MCF 10A (cell line): ENCODE measurements around the gene CCDC50. TPM values are rescaled to one million over a fixed set of nuclear protein-coding genes. Genes with fewer than 3 reads are reported as not detected.

Experiments used
- BruUV-seq: library from RNA; stranded (reverse); fragments of 400-500 nt; replicated peaks from 2 replicates; lab custom pipeline; 2021; lab: Mats Ljungman, UMichigan
- CTCF ChIA-PET: fragments of 300-600 bp; sonication (Branson Sonifier 250); formaldehyde crosslinking; extraction: SDS; loops from one replicate; lab custom pipeline; 2021; ENCODE audit warnings: antibody characterized with exemption, inconsistent platforms; lab: Yijun Ruan, JAX
- POLR2A ChIA-PET: fragments of 300-600, 350-650 bp; sonication (Branson Sonifier 250); formaldehyde crosslinking; extraction: SDS; loops from one replicate; lab custom pipeline; 2020; ENCODE audit warnings: antibody characterized with exemption, inconsistent platforms; lab: Yijun Ruan, JAX
- DNase-seq: peaks from one replicate; pipeline ENCODE4 v3.0.0-alpha.2; 2018; ENCODE audit not compliant: unreplicated experiment
- H3K27ac Mint-ChIP-seq: one replicate; pipeline ENCODE4 v1.8.0; 2022; ENCODE audit warnings: mild to moderate bottlenecking, low read depth, mixed read lengths; ENCODE audit not compliant: unreplicated experiment
- H3K27me3 Mint-ChIP-seq: one replicate; pipeline ENCODE4 v1.8.0; 2022; ENCODE audit warnings: mixed read lengths; ENCODE audit not compliant: insufficient read depth, unreplicated experiment
- H3K36me3 Mint-ChIP-seq: one replicate; pipeline ENCODE4 v1.8.0; 2022; ENCODE audit warnings: mild to moderate bottlenecking, moderate library complexity, mixed read lengths; ENCODE audit not compliant: insufficient read depth, unreplicated experiment
- H3K4me1 Mint-ChIP-seq: one replicate; pipeline ENCODE4 v1.8.0; 2022; ENCODE audit warnings: mixed read lengths; ENCODE audit not compliant: insufficient read depth, unreplicated experiment
- H3K4me3 Mint-ChIP-seq: one replicate; pipeline ENCODE4 v1.8.0; 2022; ENCODE audit warnings: mild to moderate bottlenecking, moderate library complexity, mixed read lengths; ENCODE audit not compliant: unreplicated experiment
- H3K9me3 Mint-ChIP-seq: one replicate; pipeline ENCODE4 v1.8.0; 2022; ENCODE audit warnings: mixed read lengths; ENCODE audit not compliant: unreplicated experiment
- intact Hi-C: fragments of 100-400 bp; cut with micrococcal nuclease; formaldehyde crosslinking; loops from 2 replicates; pipeline ENCODE4 v1.14.1; 2022
- total RNA-seq: library from RNA; stranded (reverse); gene quantifications from 2 replicates; pipeline ENCODE4 v1.2.3, GENCODE V29; 2022
- TF ChIP-seq, protein P1 (sequence below): fragments of 200-600 bp; IDR thresholded peaks from one replicate; pipeline ENCODE4 v1.8.0; 2022; ENCODE audit warnings: antibody characterized with exemption, mild to moderate bottlenecking; ENCODE audit not compliant: unreplicated experiment

CCDC50 gene
- total RNA-seq, 1 experiment from 2014 or later: 115 TPM

- Mint-ChIP-seq H3K27me3 (no peaks in the 10 kb centered on the region), H3K4me1 (no peaks in the 10 kb centered on the region), H3K9me3 (no peaks in the 10 kb centered on the region), H3K4me3 (no peak overlapping the region), H3K36me3 (peaks cover 69% of the 10 kb centered on the region), H3K27ac (no peak overlapping the region)
- no peak for DNase-seq
- TSS peak; percentile 49 for BruUV-seq
- intact Hi-C loops: no loop called here
- ChIA-PET POLR2A (interaction anchor here (1.0 to 1.1 kb wide), 2 partner anchors 11 to 19 kb away, joined by 3 to 4 read pairs; no protein-coding TSS in a partner anchor), CTCF (interaction anchor here (0.6 to 1.4 kb wide), 4 partner anchors 59 to 1052 kb away, joined by 3 to 4 read pairs (median 3); no protein-coding TSS in a partner anchor)
- TF ChIP-seq, protein P1, sequence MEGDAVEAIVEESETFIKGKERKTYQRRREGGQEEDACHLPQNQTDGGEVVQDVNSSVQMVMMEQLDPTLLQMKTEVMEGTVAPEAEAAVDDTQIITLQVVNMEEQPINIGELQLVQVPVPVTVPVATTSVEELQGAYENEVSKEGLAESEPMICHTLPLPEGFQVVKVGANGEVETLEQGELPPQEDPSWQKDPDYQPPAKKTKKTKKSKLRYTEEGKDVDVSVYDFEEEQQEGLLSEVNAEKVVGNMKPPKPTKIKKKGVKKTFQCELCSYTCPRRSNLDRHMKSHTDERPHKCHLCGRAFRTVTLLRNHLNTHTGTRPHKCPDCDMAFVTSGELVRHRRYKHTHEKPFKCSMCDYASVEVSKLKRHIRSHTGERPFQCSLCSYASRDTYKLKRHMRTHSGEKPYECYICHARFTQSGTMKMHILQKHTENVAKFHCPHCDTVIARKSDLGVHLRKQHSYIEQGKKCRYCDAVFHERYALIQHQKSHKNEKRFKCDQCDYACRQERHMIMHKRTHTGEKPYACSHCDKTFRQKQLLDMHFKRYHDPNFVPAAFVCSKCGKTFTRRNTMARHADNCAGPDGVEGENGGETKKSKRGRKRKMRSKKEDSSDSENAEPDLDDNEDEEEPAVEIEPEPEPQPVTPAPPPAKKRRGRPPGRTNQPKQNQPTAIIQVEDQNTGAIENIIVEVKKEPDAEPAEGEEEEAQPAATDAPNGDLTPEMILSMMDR: no peak
These were observed 62.9 kb downstream of the CCDC50 start for GRCh38 chr3:191391861-191392808.

DNA sequence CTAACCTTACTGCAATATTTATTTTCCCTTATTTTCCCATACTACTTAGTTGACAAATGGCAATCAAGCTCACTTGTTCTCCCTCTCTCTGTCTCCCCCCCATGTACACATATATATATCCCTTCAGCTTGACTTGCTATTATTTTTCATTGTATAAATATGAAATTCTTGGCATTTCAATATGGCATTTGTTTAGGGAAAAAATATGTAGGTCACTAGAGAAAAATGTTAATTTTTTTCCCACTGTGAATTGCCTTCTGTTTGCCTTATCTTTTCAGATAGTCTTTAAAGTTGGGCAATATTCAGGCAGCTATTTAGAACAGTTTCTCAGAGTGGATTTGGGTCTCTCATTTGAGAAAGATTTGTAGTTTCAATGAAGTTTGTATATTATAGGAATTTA lies 64.0 kb downstream of the CCDC50 start:
- Mint-ChIP-seq H3K27ac (peak overlapping the region; percentile 38), H3K9me3 (no peaks in the 10 kb centered on the region), H3K4me1 (no peaks in the 10 kb centered on the region), H3K4me3 (no peak overlapping the region), H3K27me3 (no peaks in the 10 kb centered on the region), H3K36me3 (peaks cover 74% of the 10 kb centered on the region)
- no peak for DNase-seq
- POLR2A ChIA-PET: interaction anchor here (1.1 kb wide), 1 partner anchor 20 kb away, joined by 4 read pairs; no protein-coding TSS in a partner anchor
- intact Hi-C loops: no loop called here
- TF ChIP-seq, protein P1: no peak
- CTCF ChIA-PET: interaction anchor here (0.7 kb wide), 1 partner anchor 36 kb away, joined by 5 read pairs; no protein-coding TSS in a partner anchor
- no TSS peak for BruUV-seq

GRCh38 chr3:191397771-191398170 lies 68.6 kb downstream of the CCDC50 start:
- POLR2A ChIA-PET: no interaction called here
- no peaks in the 10 kb centered on the region for H3K27me3 Mint-ChIP-seq
- H3K4me1 Mint-ChIP-seq: no peaks in the 10 kb centered on the region
- CTCF ChIA-PET: no interaction called here
- no peak overlapping the region for H3K27ac Mint-ChIP-seq
- BruUV-seq: no TSS peak
- intact Hi-C loops: loop anchor here (5.0 kb wide), 1 partner anchor 260 kb away; no protein-coding TSS in a partner anchor
- no peak for DNase-seq
- H3K4me3 Mint-ChIP-seq: no peak overlapping the region
- TF ChIP-seq, protein P1: no peak
- peaks cover 50% of the 10 kb centered on the region for H3K36me3 Mint-ChIP-seq
- no peaks in the 10 kb centered on the region for H3K9me3 Mint-ChIP-seq

GRCh38 chr3:191398607-191399006 lies 69.4 kb downstream of the CCDC50 start:
- POLR2A ChIA-PET: no interaction called here
- no peak overlapping the region for H3K4me3 Mint-ChIP-seq
- H3K27me3 Mint-ChIP-seq: no peaks in the 10 kb centered on the region
- intact Hi-C loops: loop anchor here (5.0 kb wide), 1 partner anchor 261 kb away; no protein-coding TSS in a partner anchor
- no peak for DNase-seq
- H3K9me3 Mint-ChIP-seq: no peaks in the 10 kb centered on the region
- TF ChIP-seq, protein P1: no peak
- peaks cover 41% of the 10 kb centered on the region for H3K36me3 Mint-ChIP-seq
- no peak overlapping the region for H3K27ac Mint-ChIP-seq
- no peaks in the 10 kb centered on the region for H3K4me1 Mint-ChIP-seq
- BruUV-seq: no TSS peak
- CTCF ChIA-PET: no interaction called here
